CD4-positive, alpha-beta T cell treated with Interleukin-21 for 1 hour (primary cell): Measurements from ENCODE around the gene PI16.
A peak's percentile ranks its signal among the peaks of the same experiment; 100 is the strongest.
"Not testable (repeated sequence)": the region's sequence is repeated elsewhere in the genome, so short reads cannot be mapped to it uniquely, and the experiment has no call there.

Experiments
- DNase-seq: peaks from one replicate; pipeline ENCODE4 v3.0.0-alpha.2; 2020

PI16 gene

DNA sequence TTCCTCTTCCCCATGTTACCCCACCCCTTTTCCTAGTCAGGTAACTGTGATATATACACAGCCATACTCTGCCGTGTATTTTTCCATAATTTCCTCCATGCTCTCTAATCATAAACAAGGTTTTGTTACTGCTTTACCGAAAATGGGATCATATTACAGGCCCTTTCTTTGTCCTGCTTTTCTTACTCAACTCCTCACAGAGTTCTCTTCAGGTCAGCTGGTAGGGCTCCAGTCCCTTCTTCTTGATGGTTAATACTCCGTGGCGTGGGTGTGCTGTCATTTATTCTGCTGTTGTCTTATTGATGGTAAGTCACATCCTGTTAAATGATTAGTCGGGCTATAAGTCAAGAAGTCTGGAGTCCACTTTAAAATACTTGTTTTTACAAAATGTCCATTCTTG is 24.9 kb upstream of the PI16 start:
- DNase-seq: no peak

DNA sequence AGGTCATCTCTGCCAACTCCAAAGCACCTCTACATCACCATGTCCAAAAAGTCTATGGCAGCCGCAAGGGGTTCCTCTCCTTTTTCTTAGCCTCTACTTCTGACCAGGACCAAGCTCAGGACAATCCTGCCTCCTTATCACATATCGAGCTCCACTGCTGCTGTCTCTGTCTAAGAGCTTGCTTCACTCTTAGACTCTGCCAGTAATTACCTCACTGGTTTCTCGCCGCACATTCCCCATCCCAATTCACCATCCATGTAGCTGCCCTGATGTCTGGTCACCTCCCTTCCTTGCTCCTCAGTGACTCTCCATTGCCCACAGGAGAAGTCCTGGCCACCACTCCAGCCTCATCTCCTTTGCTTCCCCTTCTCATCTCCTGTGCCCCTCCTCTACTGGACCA is 24.1 kb upstream of the PI16 start:
- DNase-seq: no peak

DNA sequence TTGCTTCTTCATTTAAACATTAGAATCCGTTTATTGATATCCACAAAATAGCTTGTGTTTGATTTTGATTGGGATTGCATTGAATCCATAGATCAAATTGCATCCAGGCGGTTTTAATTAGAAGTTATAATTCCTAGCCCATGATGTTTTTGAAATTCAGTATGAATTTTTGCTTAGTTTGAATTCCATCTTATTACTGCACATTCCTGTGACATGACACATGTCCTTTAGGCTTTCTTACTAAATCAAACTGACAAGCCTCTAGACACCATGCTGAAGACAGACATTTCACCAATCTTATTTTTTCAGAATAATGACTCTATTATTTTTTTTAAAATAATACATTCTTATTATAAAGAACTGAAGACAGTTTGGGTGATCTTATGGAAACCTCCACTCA is 21.4 kb upstream of the PI16 start:
- no peak for DNase-seq

DNA sequence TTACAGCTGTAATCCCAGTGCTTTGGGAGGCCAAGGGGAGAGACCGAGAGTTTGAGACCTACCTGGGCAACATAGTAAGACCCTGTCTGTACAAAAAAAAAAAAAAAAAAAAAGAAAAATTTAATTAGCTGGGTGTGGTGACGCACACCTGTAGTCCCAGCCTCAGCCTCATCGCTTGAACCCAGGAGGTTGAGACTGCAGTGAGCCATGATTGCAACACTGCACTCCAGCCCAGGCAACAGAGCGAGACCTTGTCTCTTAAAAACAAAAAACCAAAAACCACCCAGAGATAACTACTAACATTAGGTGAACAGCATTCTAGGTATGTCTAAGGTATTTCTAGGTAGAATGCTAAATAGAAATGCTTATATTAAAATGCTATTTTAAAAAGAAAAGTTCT is 21.0 kb upstream of the PI16 start:
- DNase-seq: no peak

DNA sequence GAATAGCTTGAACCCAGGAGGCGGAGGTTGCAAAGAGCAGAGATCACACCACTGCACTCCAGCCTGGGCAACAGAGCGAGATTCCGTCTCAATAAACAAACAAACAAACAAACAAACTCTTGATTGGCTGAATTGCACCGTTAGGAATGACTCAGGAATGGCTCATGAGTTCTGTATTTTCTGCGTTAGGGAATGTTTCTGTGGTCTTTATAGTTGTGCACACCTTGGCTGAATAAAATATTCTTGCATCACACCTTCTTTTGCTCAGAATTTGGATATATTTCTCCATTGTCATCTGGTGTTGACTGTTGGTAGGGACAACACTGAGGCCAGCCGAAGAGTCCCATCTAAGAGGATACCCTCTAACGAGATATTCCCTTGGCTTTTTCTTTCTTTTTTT is 19.6 kb upstream of the PI16 start:
- no peak for DNase-seq

DNA sequence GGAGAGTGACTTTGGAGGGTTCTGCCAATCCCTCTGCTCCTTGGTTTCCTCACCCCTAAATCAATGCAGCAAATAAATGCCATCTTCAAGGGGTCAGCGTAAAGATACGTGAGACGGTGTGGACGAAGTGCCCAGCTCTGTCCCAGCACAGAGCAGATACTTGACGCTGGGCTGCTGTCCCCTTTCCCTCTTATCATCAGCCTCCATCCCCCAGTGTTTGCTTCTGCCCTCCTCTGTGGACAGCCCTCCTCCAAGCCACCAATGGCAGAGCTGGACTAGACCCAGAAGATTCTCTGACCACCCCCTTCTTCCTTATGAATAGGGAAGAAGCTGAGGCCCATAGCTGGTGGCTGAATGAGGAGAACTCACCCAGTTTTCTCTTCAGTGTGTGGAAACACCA is 17.7 kb upstream of the PI16 start:
- DNase-seq: no peak

DNA sequence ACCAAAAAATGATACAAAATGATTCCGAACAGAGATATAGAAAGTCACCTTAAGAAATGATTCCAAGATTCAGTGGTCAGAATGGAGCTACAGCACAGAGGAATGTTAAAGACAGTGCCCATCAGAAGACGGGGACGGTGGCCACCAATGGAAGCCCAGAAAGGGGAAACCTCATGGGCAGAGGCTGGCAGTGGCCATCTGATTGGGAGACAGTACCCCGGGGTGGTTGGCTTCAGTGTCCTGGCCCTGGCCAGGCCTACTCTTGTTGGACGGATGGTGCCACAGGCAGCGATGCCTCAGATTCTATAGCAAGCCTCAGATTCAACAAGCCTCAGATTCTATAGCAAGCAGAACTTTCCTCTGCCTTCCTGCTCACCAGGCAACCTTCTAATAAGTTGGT is 16.6 kb upstream of the PI16 start:
- DNase-seq: no peak

DNA sequence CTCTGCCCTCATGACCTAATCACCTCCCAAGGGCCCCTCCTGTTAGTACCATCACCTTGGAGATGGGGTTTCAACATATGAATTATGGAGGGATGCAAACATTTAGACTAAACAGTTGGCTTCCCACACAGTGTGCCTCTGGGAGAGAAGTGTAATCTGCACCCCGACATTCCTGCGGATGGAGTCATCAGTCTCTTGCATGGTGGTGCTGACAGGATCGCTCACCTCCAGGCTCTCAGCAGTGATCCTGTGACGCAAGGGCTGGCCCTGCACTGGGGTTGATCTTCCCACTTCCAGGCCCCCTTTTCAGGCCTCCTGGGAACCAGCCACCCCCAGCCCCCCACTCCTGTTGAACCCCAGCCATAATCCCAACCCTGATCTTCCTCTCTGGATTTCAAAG is 16.0 kb upstream of the PI16 start:
- no peak for DNase-seq

DNA sequence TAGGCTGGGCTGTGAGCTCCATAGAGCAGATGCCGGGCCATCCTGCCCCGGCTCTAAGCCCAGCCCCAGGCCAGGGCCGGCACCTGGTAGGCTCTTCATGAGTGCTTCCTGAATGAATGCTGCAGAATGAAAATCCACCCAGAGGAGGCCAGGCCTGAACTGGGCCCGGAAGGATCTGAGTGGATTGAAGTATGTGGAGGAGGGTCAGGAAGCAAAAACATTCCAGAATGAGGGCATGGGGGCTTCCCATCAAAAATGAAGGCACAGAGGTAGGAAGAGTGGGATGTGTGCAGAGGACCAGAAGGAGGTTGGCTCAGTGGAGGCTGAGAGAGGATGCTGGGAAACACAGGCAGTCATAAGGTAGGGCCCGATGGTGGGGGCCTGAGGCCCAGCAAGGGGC is 15.5 kb upstream of the PI16 start:
- DNase-seq: not testable (repeated sequence)

DNA sequence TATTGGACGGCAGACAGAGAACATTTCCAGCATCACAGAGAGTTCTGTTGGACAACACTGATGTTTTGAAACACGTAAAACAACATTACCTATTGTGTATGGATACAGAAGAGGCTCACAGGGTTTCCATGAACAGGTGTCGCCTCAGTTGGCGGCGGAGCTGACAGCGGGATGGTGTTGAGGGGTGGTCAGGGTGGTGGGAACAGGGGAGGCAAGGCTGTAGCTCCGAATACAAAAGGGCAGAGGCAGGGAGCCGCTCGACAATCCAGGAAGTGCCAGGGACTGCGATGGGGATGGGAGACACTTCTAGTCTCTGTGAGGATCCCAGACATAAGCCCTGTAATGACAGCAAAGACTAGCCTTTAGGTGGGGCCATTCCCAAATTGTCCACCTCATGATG is 14.5 kb upstream of the PI16 start:
- no peak for DNase-seq

DNA sequence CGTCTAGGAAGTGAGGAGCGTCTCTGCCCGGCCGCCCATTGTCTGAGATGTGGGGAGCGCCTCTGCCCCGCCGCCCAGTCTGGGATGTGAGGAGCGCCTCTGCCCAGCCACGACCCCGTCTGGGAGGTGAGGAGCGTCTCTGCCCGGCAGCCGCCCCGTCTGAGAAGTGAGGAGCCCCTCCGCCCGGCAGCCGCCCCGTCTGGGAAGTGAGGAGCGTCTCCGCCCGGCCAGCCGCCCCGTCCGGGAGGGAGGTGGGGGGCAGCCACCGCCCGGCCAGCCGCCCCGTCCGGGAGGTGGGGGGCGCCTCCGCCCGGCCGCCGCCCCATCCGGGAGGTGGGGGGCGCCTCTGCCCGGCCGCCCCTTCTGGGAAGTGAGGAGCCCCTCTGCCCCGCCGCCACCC is 13.0 kb upstream of the PI16 start:
- not testable (repeated sequence) for DNase-seq

DNA sequence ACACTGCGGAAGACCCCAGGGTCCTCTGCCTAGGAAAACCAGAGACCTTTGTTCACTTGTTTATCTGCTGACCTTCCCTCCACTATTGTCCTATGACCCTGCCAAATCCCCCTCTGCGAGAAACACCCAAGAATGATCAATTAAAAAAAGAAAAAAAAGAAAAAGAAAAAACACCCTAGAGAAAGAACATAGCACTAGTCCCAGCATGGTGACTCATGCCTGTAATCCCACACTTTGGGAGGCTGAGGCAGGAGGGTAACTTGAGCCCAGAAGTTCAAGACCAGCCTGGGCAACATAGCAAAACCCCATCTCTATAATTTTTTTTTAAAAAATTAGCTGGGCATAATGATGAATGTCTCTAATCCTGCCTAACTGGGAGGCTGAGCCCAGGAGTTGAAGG is 12.2 kb upstream of the PI16 start:
- DNase-seq: not testable (repeated sequence)

DNA sequence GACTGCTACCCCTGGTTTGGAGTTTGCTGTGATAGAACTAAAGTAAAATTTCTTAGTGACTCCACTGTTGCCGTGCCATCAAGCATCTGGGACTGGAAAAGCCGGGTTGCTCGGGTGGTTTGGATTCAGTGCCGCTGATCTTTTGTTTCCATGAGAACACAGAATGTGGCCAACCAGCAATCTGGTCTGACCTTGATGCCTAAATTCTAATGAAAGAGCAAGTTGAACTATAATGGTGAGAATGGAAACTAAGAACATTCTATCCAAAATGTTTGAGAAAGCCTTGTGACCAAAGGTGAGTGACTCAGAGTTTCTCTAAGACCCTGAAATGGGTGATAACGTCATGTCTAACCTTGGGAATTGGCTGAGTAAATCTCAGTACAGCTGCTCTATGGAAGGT is 9.9 kb upstream of the PI16 start:
- no peak for DNase-seq

DNA sequence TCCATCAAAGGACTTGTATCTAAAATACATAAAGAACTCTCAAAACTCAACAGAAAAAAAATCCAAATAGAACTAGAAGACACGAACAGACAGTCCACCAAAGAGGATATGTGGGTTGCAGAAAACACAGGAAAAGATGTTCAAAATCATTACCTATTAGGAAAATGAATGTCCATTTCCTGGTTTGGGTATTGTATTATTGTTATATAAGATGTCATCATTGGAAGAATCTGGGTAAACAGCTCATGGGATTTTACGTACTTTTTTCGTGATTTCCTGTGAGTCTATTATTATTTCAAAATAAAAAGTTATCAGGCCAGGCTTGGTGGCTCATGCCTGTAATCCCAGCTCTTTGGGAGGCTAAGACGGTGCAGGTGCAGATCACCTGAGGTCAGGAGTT is 9.2 kb upstream of the PI16 start:
- DNase-seq: no peak

DNA sequence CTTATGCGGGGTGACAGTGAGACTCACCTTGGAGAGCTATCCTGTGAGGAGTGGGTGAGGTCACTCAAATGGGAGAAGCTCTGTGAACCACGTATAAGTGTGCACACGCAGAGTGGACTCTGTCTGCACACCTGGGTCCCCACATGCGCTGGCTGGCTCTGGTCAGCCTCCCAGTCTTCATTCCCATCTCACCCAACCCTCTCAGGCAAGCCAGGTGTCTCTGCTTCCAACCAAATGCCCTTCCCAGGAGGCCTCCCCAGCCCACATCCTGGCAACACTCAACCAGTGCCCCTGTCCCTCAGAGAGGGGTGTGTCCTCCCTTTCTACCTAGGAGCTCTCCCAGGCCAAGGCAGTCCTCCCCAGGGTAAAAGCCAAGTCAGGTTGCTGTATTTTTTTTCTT is 8.0 kb upstream of the PI16 start:
- no peak for DNase-seq

DNA sequence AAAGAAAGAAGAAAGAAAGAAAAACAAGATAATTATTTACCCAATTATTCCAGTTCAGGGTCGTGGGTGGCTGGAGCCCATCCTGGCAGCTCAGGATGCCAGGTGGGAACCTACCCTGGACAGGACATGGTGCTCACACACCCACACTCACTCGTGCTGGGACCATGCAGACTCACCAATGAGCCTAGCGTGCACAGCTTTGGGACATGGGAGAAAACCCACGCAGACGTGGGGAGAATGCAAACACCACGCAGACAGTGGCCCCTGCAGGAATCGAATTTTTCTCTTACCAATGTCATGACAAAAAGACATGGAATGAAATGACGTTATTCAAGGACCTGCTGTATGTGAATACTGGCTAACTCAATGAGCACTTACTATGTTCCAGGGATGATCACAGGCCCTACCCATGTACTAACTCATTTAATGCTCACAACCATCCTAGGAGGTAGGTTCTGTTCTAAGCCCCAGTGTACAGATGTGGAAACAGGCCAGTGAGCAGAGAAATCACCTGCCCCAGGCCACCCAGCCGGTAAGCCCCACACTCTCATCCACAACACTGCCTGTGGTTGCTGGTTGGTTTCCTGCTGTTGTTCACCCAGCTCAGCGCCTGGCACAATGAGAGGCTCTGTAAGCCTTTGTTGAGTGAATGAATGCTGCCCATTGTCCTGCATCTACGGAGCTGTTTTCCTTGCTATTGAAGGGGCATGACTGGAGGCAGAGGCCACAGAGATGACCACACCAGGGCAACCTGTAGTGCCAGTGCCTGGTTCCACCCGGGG is 6.8 kb upstream of the PI16 start:
- peak; percentile 61 for DNase-seq

DNA sequence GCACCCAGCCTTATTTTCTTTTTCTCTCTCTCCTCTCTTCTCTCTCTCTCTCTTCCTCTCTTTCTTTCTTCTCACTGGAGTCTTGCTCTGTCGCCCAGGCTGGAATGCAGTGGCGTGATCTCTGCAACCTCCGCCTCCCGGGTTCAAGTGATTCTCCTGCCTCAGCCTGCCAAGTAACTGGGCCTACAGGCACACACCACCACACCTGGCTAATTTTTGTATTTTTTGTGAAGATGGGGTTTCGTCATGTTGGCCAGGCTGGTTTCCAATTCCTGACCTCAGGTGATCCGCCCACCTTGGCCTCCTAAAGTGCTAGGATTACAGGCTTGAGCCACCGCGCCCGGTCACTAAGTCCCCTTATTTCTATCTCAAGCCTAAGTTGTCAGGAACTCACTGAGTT is 5.5 kb upstream of the PI16 start:
- not testable (repeated sequence) for DNase-seq

DNA sequence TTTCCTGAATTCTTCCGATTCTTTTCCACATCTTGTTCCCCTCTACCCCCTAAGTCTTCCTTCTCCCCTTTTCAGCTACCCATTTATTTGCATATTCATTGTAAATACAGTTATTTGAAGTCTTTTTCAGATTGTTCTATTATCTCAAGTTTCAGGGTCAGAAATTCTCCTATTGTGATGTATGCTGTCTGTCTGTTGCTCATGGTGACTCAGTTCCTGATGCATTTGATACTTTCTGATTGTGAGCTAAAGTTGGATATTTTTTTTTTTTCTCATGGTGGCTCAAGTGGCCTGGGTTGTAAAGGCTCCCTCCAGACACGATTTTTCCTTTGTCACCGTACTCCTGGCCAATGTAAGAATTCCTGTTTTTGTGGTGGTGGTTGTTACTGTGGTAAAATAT is 4.9 kb upstream of the PI16 start:
- no peak for DNase-seq

DNA sequence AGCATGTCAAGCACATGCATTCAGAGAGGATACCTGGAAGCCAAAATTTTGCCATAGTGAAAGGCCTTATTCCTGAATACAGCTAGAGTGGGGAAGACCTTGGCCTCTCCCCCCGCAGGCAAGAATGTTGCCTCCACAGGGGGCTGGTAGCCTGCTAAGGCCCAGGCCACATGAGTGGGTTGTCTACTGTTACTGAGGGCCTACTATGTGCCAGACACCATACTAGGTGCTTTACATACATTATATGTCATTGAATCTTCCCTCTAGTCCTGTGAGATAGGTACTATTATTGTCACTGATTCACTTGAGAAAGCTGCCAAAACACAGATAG is 642 bp upstream of the PI16 start:
- no peak for DNase-seq

DNA sequence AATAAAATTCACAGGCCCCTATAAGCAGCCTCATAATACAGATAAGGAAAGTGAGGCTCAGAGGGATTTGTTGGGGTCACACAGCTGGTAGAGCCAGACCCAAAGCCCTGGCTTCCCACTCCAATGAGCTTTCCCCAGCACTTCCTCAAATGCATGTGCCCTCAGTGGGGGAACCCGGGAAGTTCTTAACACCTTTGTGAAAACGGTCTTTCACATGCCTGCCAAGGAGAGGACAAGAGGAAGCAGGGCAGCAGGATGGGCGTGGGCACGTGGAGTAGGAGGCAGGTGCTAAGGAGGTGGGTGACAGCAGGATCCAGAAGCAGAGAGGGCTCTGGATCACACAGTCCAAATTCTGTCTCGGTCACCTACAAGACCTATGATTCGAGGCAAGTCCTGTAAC is 598 bp downstream of the PI16 start:
- DNase-seq: no peak

DNA sequence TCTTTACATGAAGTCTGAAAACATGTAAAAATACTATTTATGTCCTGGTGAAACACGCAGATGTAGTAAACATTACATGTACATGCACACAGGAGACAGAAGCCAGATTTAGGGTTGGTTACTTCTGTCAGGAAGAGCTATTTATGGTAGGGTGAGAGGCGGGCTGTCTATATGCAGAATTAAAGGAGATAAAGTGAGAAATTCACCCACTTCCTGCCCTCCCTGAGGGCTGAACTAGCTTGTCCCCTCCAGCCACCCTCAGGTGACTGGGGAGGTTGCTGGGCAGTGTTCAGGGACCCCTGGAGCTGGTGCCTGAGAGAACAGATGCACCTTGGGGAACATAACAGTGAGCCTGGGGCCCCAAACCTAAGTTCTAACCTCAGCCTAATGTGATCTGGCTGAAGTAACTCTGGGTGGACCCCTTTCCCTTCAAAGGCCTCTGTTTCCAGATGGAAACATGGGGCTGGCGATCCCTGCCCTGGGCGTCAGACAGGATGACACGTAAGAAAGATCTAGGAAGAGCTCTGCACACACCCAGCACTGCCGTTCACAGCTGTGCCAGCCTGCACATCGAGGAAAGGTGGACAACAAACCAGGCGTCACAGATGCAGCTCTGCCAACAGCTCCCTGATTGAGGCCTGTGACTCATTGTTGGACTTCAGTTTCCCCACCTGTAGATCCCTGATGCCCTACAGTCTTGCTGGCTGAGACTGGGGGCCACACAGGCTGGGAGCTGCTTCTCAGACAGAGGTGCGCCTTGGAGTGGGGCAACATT is 1.3 kb downstream of the PI16 start:
- no peak for DNase-seq

DNA sequence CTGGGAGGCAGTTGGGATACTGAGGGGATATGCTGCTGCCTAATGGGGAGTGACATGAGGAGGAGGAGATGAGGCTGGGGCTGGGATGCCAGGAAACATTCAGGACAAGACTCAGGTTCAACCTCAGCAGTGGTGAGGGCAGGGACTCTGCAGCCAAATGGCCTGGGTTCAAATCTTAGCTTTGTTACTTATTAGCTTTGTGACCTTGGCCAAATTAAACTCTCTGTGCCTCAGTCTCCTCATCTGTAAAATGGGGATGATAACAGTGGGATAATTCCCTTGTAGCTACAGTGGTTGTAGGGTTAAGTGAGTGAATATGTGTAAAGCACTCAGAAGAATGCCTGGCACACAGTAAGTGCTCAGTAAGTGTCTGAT is 1.9 kb downstream of the PI16 start:
- DNase-seq: no peak

DNA sequence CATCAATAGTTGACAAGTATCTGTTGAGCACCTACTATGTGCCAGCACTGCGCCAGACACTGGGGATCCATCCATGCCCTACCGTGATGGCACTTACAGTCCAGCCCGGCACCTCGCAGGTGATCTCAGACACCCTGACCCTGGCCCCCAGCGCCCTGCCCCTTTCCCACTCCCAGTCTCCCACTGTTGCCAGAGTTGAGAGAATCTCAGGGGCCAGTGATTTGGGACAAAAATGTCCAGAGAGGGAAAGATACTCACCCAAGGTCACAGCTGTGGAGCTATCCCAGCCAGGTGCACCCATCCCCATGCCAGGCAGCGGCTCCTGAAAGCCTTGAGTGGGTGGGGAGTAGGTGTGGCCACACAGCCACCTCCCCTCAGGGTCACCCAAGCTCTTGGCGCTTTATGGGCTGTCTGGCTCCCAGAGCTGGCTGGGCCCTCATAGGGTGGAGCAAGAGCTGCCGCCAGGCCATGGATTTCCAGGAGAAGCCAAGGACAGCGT is 3.3 kb downstream of the PI16 start:
- no peak for DNase-seq

DNA sequence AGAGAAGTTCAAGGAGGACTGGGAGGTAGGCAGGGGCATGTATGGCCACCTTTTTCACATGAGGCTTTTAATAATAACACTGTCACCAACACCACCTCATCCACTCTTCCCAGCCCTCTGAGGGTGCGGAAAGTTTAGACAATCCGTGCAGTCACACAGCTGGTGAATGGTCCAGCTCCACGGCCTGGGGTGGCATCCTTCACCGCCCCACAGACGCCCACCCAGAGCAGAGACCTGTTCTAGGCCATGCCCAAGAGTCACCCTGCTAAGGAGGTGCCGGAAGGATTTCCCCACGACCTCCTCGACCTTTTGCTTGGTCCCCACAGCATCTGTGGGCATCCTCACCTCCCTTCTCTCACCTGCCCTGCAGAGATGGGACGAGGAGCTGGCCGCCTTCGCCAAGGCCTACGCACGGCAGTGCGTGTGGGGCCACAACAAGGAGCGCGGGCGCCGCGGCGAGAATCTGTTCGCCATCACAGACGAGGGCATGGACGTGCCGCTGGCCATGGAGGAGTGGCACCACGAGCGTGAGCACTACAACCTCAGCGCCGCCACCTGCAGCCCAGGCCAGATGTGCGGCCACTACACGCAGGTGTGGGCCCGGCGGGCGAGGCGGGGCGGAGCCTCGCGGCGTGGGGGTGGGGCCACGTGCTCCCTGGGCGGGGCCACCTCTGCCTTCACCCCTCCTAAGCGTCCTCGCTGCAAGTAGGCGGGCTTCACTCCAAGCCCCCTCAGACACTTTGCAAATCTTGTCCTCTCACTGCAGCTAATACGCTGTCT is 4.4 kb downstream of the PI16 start:
- no peak for DNase-seq
